H1 (cell line): ENCODE data around the gene SIRT3. TPM values are rescaled to one million over a fixed set of nuclear protein-coding genes. Genes with fewer than 3 reads are reported as not detected.

Experiments
- BACH1 ChIP-seq: IDR thresholded peaks from 2 replicates; pipeline ENCODE4 v1.6.1; 2012; ENCODE audit warnings: low read length, improper control_type of control experiment
- CHD1 ChIP-seq: IDR thresholded peaks from 2 replicates; pipeline ENCODE4 v1.6.1; 2012; ENCODE audit warnings: low read depth, low read length, improper control_type of control experiment
- CTBP2 ChIP-seq: IDR thresholded peaks from 2 replicates; pipeline ENCODE4 v1.7.0; 2011; ENCODE audit warnings: borderline replicate concordance, mild to moderate bottlenecking, moderate library complexity, mixed read lengths, low read length; ENCODE audit not compliant: insufficient read depth, insufficient read length
- FOSL1 ChIP-seq: IDR thresholded peaks from 2 replicates; pipeline ENCODE4 v1.6.1; 2011; ENCODE audit warnings: mild to moderate bottlenecking, low read depth, low read length, moderate library complexity; ENCODE audit not compliant: insufficient read depth
- JUN ChIP-seq: IDR thresholded peaks from 2 replicates; pipeline ENCODE4 v1.6.1; 2011; ENCODE audit warnings: low read depth, mild to moderate bottlenecking, improper control_type of control experiment, low read length
- POLR2A ChIP-seq, 2 experiments: IDR thresholded peaks; 1 replicate in 1 of 2; 2 replicates in 1 of 2; pipeline ENCODE4 v1.6.1; 2011; ENCODE audit warnings: low read depth in 2 of 2, low read length in 2 of 2, mild to moderate bottlenecking in 2 of 2; ENCODE audit errors: control extremely low read depth in 1 of 2
- POLR2AphosphoS5 ChIP-seq: IDR thresholded peaks from 2 replicates; pipeline ENCODE4 v1.6.1; 2011; ENCODE audit warnings: low read depth, low read length
- RAD21 ChIP-seq, 2 experiments: IDR thresholded peaks in 1 of 2; conservative IDR thresholded peaks in 1 of 2; 2 replicates each; pipeline ENCODE4 v1.6.1; 2011; ENCODE audit warnings: low read depth in 2 of 2, low read length in 2 of 2, improper control_type of control experiment in 1 of 2, inconsistent platforms in 1 of 2, mild to moderate bottlenecking in 1 of 2, moderate library complexity in 1 of 2
- TBP ChIP-seq: IDR thresholded peaks from 2 replicates; pipeline ENCODE4 v1.6.1; 2011; ENCODE audit warnings: low read depth, low read length, improper control_type of control experiment
- polyA plus RNA-seq, 7 experiments: library from polyadenylated mRNA; depleted of rRNA in 3 of 7; stranded (reverse) in 5 of 7; unstranded in 2 of 7; fragments of >200 nt in 5 of 7; fragments of 200-250 nt in 2 of 7; gene quantifications; 1 replicate in 5 of 7; 2 replicates in 1 of 7; 4 replicates in 1 of 7; pipeline versions ENCODE4 v1.2.1 to v1.2.3, GENCODE V29; 2011 to 2013; ENCODE audit warnings: missing spikeins in 2 of 7, mixed read lengths in 2 of 7
- total RNA-seq: library from RNA; stranded (reverse); fragmentation: NEBNext Ultra II Directional; extraction: Animal tissue kit (Norgen Biotek cat#: 25700); gene quantifications from 2 replicates; pipeline ENCODE4 v1.2.1, GENCODE V29; 2021
- TF ChIP-seq, protein P1 (sequence below): IDR thresholded peaks from 2 replicates; pipeline ENCODE4 v1.6.1; 2012; ENCODE audit warnings: inconsistent platforms
- TF ChIP-seq, protein P2 (sequence below): IDR thresholded peaks from 2 replicates; pipeline ENCODE4 v1.6.1; 2012; ENCODE audit warnings: low read length, inconsistent platforms
- TF ChIP-seq, protein P3 (sequence below), 3 experiments: IDR thresholded peaks; 1 replicate in 2 of 3; 2 replicates in 1 of 3; pipeline versions ENCODE4 v1.5.1 to v1.6.1; 2011; ENCODE audit warnings: low read length in 3 of 3, mild to moderate bottlenecking in 3 of 3, inconsistent platforms in 2 of 3, low read depth in 1 of 3, moderate library complexity in 1 of 3; ENCODE audit not compliant: insufficient read depth in 1 of 3; ENCODE audit errors: control extremely low read depth in 1 of 3

Gene SIRT3
- total and polyA plus RNA-seq, 2 of the 8 experiments (the other 6 are each of a cell fraction or from before 2014, with no cell fraction given): 14.3 to 21.6 TPM

DNA sequence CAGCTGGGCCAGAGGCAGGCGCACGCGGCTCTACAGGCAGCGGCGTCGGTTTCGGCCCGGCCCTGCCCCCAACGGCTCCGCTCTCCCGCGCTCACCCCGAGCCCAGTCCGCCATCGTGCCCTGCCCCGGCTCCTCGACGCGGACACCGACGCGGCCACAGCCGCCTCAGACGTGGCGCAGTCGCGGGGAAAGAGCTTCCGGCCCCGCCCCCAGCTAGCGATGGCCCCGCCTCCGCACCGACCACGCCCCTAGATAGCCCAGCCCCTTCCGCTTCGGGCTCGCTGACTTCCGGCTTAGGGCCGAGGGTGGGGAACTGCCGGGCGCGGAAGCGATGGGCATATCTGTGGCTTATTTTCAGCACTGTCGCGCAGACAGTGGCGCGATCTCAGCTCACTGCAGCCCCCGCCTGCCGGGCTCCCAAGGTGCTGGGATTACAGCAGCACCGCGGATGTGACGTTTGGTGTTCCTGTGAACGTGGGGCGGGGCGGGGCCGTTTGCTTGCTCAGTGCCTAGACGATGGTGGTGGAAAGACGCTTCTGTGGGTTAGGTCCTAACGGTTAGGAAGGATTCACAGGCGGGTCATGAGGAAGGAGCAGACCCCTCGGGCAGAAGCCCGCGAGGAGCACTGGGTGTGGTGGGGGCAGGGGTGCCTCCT lies 28.8 kb downstream of the SIRT3 start, which contains the start of the genes BET1L and RIC8A (continued):
- TF ChIP-seq RAD21 (IDR thresholded peaks at IDR 0.05 in 1 of 2, conservative IDR thresholded peaks at IDR 0.05 in 1 of 2; ENCODE audit: low read depth in 2 of 2, low read length in 2 of 2) (no peak), BACH1 (no peak), CHD1 (no peak), CTBP2 (no peak), JUN (no peak), TBP (peak; percentile 58; the same call in 1 of the 2 replicates), POLR2A (IDR thresholded peaks at IDR 0.05; ENCODE audit: control extremely low read depth in 1 of 2, low read depth in 2 of 2, low read length in 2 of 2) (no peak; a peak in 1 of 3 replicates), POLR2AphosphoS5 (peak; percentile 52; the same call in 1 of the 2 replicates), FOSL1 (no peak)
- TF ChIP-seq, protein P1, sequence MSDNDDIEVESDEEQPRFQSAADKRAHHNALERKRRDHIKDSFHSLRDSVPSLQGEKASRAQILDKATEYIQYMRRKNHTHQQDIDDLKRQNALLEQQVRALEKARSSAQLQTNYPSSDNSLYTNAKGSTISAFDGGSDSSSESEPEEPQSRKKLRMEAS: peak; percentile 79
- TF ChIP-seq, protein P2, sequence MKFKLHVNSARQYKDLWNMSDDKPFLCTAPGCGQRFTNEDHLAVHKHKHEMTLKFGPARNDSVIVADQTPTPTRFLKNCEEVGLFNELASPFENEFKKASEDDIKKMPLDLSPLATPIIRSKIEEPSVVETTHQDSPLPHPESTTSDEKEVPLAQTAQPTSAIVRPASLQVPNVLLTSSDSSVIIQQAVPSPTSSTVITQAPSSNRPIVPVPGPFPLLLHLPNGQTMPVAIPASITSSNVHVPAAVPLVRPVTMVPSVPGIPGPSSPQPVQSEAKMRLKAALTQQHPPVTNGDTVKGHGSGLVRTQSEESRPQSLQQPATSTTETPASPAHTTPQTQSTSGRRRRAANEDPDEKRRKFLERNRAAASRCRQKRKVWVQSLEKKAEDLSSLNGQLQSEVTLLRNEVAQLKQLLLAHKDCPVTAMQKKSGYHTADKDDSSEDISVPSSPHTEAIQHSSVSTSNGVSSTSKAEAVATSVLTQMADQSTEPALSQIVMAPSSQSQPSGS: no peak
- TF ChIP-seq, protein P3, sequence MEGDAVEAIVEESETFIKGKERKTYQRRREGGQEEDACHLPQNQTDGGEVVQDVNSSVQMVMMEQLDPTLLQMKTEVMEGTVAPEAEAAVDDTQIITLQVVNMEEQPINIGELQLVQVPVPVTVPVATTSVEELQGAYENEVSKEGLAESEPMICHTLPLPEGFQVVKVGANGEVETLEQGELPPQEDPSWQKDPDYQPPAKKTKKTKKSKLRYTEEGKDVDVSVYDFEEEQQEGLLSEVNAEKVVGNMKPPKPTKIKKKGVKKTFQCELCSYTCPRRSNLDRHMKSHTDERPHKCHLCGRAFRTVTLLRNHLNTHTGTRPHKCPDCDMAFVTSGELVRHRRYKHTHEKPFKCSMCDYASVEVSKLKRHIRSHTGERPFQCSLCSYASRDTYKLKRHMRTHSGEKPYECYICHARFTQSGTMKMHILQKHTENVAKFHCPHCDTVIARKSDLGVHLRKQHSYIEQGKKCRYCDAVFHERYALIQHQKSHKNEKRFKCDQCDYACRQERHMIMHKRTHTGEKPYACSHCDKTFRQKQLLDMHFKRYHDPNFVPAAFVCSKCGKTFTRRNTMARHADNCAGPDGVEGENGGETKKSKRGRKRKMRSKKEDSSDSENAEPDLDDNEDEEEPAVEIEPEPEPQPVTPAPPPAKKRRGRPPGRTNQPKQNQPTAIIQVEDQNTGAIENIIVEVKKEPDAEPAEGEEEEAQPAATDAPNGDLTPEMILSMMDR (IDR thresholded peaks at IDR 0.05; ENCODE audit: control extremely low read depth in 1 of 3, insufficient read depth in 1 of 3, low read depth in 1 of 3, low read length in 3 of 3): no peak
